ENCODE data around the gene DUOX1.
"Not testable (repeated sequence)": the region's sequence is repeated elsewhere in the genome, so short reads cannot be mapped to it uniquely, and the experiment has no call there.

DUOX1 gene

GRCh38 chr15:45122719-45123118, 7.1 kb upstream of the DUOX1 start:
- ATAC-seq (no peak), DNase-seq (no peak)
- Mint-ChIP-seq H3K4me1 (peaks cover 3% of the 10 kb centered on the region), H3K4me3 (no peak overlapping the region), H3K27me3 (peaks cover 50% of the 10 kb centered on the region), H3K36me3 (ENCODE audit: low read depth) (no peaks in the 10 kb centered on the region), H3K27ac (no peak overlapping the region), H3K9me3 (no peaks in the 10 kb centered on the region)

- Mint-ChIP-seq H3K4me1 (no peaks in the 10 kb centered on the region), H3K9me3 (no peaks in the 10 kb centered on the region), H3K27me3 (peaks cover 50% of the 10 kb centered on the region), H3K36me3 (ENCODE audit: low read depth) (no peaks in the 10 kb centered on the region), H3K4me3 (no peak overlapping the region), H3K27ac (no peak overlapping the region)
- DNase-seq: no peak
- ATAC-seq: no peak
These were observed 6.4 kb upstream of the DUOX1 start for GRCh38 chr15:45123397-45123796.

GRCh38 chr15:45126535-45127158, 3.1 kb upstream of the DUOX1 start:
- Mint-ChIP-seq H3K4me3 (no peak overlapping the region), H3K36me3 (ENCODE audit: low read depth) (no peaks in the 10 kb centered on the region), H3K27ac (no peak overlapping the region), H3K4me1 (no peaks in the 10 kb centered on the region), H3K27me3 (peaks cover 58% of the 10 kb centered on the region), H3K9me3 (no peaks in the 10 kb centered on the region)
- DNase-seq (no peak), ATAC-seq (no peak)

- no peak overlapping the region for H3K4me3 Mint-ChIP-seq
- H3K4me1 Mint-ChIP-seq: no peaks in the 10 kb centered on the region
- H3K36me3 Mint-ChIP-seq (ENCODE audit: low read depth): no peaks in the 10 kb centered on the region
- no peak overlapping the region for H3K27ac Mint-ChIP-seq
- peaks cover 62% of the 10 kb centered on the region for H3K27me3 Mint-ChIP-seq
- ATAC-seq (no peak), DNase-seq (no peak)
- no peaks in the 10 kb centered on the region for H3K9me3 Mint-ChIP-seq
These were observed 689 bp upstream of the DUOX1 start for GRCh38 chr15:45128971-45129639.

- H3K4me1 Mint-ChIP-seq: peaks cover 3% of the 10 kb centered on the region
- no peak for DNase-seq
- peaks cover 62% of the 10 kb centered on the region for H3K27me3 Mint-ChIP-seq
- ATAC-seq: no peak
- no peak overlapping the region for H3K27ac Mint-ChIP-seq
- no peak overlapping the region for H3K4me3 Mint-ChIP-seq
- no peaks in the 10 kb centered on the region for H3K9me3 Mint-ChIP-seq
- no peaks in the 10 kb centered on the region for H3K36me3 Mint-ChIP-seq (ENCODE audit: low read depth)
These were observed 652 bp downstream of the DUOX1 start for GRCh38 chr15:45130291-45131000.

GRCh38 chr15:45131510-45131909, 1.7 kb downstream of the DUOX1 start:
- H3K27ac Mint-ChIP-seq: no peak overlapping the region
- DNase-seq (no peak), ATAC-seq (no peak)
- H3K4me1 Mint-ChIP-seq: peaks cover 8% of the 10 kb centered on the region
- H3K36me3 Mint-ChIP-seq (ENCODE audit: low read depth): no peaks in the 10 kb centered on the region
- H3K4me3 Mint-ChIP-seq: no peak overlapping the region
- peaks cover 58% of the 10 kb centered on the region for H3K27me3 Mint-ChIP-seq
- H3K9me3 Mint-ChIP-seq: no peaks in the 10 kb centered on the region

- DNase-seq (no peak), ATAC-seq (no peak)
- Mint-ChIP-seq H3K27me3 (peaks cover 57% of the 10 kb centered on the region), H3K9me3 (no peaks in the 10 kb centered on the region), H3K4me1 (peaks cover 8% of the 10 kb centered on the region), H3K36me3 (ENCODE audit: low read depth) (no peaks in the 10 kb centered on the region), H3K27ac (no peak overlapping the region), H3K4me3 (no peak overlapping the region)
These were observed 3.2 kb downstream of the DUOX1 start for GRCh38 chr15:45132844-45133560.

GRCh38 chr15:45133561-45133920, 3.7 kb downstream of the DUOX1 start:
- no peak for ATAC-seq
- no peak for DNase-seq
- no peak overlapping the region for H3K4me3 Mint-ChIP-seq
- H3K27me3 Mint-ChIP-seq: peaks cover 51% of the 10 kb centered on the region
- H3K27ac Mint-ChIP-seq: no peak overlapping the region
- H3K4me1 Mint-ChIP-seq: peaks cover 8% of the 10 kb centered on the region
- no peaks in the 10 kb centered on the region for H3K9me3 Mint-ChIP-seq
- no peaks in the 10 kb centered on the region for H3K36me3 Mint-ChIP-seq (ENCODE audit: low read depth)

- H3K27me3 Mint-ChIP-seq: peaks cover 46% of the 10 kb centered on the region
- H3K9me3 Mint-ChIP-seq: no peaks in the 10 kb centered on the region
- H3K4me3 Mint-ChIP-seq: no peak overlapping the region
- no peak overlapping the region for H3K27ac Mint-ChIP-seq
- DNase-seq: no peak
- H3K36me3 Mint-ChIP-seq (ENCODE audit: low read depth): no peaks in the 10 kb centered on the region
- peaks cover 8% of the 10 kb centered on the region for H3K4me1 Mint-ChIP-seq
- ATAC-seq: no peak
These were observed 4.3 kb downstream of the DUOX1 start for GRCh38 chr15:45134046-45134445.

GRCh38 chr15:45134682-45135604, 5.1 kb downstream of the DUOX1 start:
- H3K27me3 Mint-ChIP-seq: peaks cover 42% of the 10 kb centered on the region
- peaks cover 8% of the 10 kb centered on the region for H3K4me1 Mint-ChIP-seq
- H3K36me3 Mint-ChIP-seq (ENCODE audit: low read depth): no peaks in the 10 kb centered on the region
- H3K9me3 Mint-ChIP-seq: no peaks in the 10 kb centered on the region
- peak overlapping the region; percentile 29 for H3K4me3 Mint-ChIP-seq
- H3K27ac Mint-ChIP-seq: peak overlapping the region; percentile 34
- no peak for DNase-seq
- peak; percentile 35 for ATAC-seq

- H3K27me3 Mint-ChIP-seq: peaks cover 38% of the 10 kb centered on the region
- H3K36me3 Mint-ChIP-seq (ENCODE audit: low read depth): not testable (repeated sequence)
These were observed 6.0 kb downstream of the DUOX1 start for GRCh38 chr15:45135705-45136377.

GRCh38 chr15:45136378-45136764, 6.6 kb downstream of the DUOX1 start:
- ATAC-seq (no peak), DNase-seq (no peak)
- H3K27ac Mint-ChIP-seq: no peak overlapping the region
- H3K4me1 Mint-ChIP-seq: peaks cover 8% of the 10 kb centered on the region
- H3K36me3 Mint-ChIP-seq (ENCODE audit: low read depth): no peaks in the 10 kb centered on the region
- H3K4me3 Mint-ChIP-seq: peak overlapping the region; percentile 21
- H3K9me3 Mint-ChIP-seq: no peaks in the 10 kb centered on the region
- H3K27me3 Mint-ChIP-seq: peaks cover 35% of the 10 kb centered on the region

More at GRCh38 chr15:45135705-45136377, 6.0 kb downstream of the DUOX1 start:
- ATAC-seq, DNase-seq, H3K27ac Mint-ChIP-seq, H3K9me3 Mint-ChIP-seq, H3K4me1 Mint-ChIP-seq: not testable (repeated sequence)
- peak overlapping the region; percentile 21 for H3K4me3 Mint-ChIP-seq

GRCh38 chr15:45137703-45138102, 7.9 kb downstream of the DUOX1 start:
- Mint-ChIP-seq H3K36me3 (ENCODE audit: low read depth) (no peaks in the 10 kb centered on the region), H3K9me3 (no peaks in the 10 kb centered on the region), H3K4me1 (peaks cover 8% of the 10 kb centered on the region), H3K27me3 (peaks cover 30% of the 10 kb centered on the region), H3K27ac (no peak overlapping the region), H3K4me3 (no peak overlapping the region)
- no peak for DNase-seq
- no peak for ATAC-seq

Data from activated naive CD8-positive, alpha-beta T cell treated with anti-CD3 and anti-CD28 coated beads, Interleukin-2, amount 50 U/mL, for 24 hours (primary cell).